Caco-2 (cell line): ENCODE measurements around the gene PLEKHG2. TPM values are rescaled to one million over a fixed set of nuclear protein-coding genes. Genes with fewer than 3 reads are reported as not detected.

ENCODE experiments used
- BruUV-seq: library from RNA; stranded (reverse); fragments of 400-500 nt; replicated peaks from 2 replicates; lab custom pipeline; 2021; lab: Mats Ljungman, UMichigan
- CTCF ChIA-PET: fragments of 300-600 bp; sonication (Branson Sonifier 250); formaldehyde crosslinking; loops from one replicate; lab custom pipeline; 2022; ENCODE audit warnings: antibody characterized with exemption; lab: Charles Lee
- POLR2A ChIA-PET: fragments of 300-600 bp; sonication (Branson Sonifier 250); formaldehyde crosslinking; loops from one replicate; lab custom pipeline; 2022; ENCODE audit warnings: antibody characterized with exemption; lab: Charles Lee
- DNase-seq, 2 experiments: peaks; one replicate each; pipeline versions ENCODE4 v3.0.0 to v3.0.0-alpha.2; 2020 to 2022
- H3K27me3 ChIP-seq: replicated peaks from 2 replicates; pipeline ENCODE4 v1.6.0; 2011; ENCODE audit warnings: low read length; ENCODE audit not compliant: control insufficient read depth, insufficient read depth
- H3K36me3 ChIP-seq: 2 replicates; pipeline ENCODE4 v1.5.1; 2011; ENCODE audit warnings: low read length; ENCODE audit not compliant: control insufficient read depth, insufficient read depth
- H3K4me1 ChIP-seq: fragments of 250-450 bp; sonication (Bioruptor Pico); 2 replicates; pipeline ENCODE4 v1.5.1; 2020; ENCODE audit warnings: mild to moderate bottlenecking
- H3K4me3 ChIP-seq: 2 replicates; pipeline ENCODE4 v1.5.1; 2011; ENCODE audit warnings: low read depth, mild to moderate bottlenecking, control low read depth, low read length
- H3K9me3 ChIP-seq: fragments of 250-450 bp; sonication (Bioruptor Pico); 2 replicates; pipeline ENCODE4 v1.5.1; 2020; ENCODE audit warnings: mild to moderate bottlenecking, moderate library complexity
- H3K27ac Mint-ChIP-seq: one replicate; pipeline ENCODE4 v1.8.0; 2022; ENCODE audit warnings: mixed read lengths; ENCODE audit not compliant: unreplicated experiment
- H3K27me3 Mint-ChIP-seq: one replicate; pipeline ENCODE4 v1.8.0; 2022; ENCODE audit warnings: mixed read lengths; ENCODE audit not compliant: insufficient read depth, unreplicated experiment
- H3K36me3 Mint-ChIP-seq: one replicate; pipeline ENCODE4 v1.8.0; 2022; ENCODE audit warnings: mild to moderate bottlenecking, mixed read lengths; ENCODE audit not compliant: insufficient read depth, unreplicated experiment
- H3K4me1 Mint-ChIP-seq: one replicate; pipeline ENCODE4 v1.8.0; 2022; ENCODE audit warnings: low read depth, mixed read lengths; ENCODE audit not compliant: unreplicated experiment
- H3K4me3 Mint-ChIP-seq: one replicate; pipeline ENCODE4 v1.8.0; 2022; ENCODE audit warnings: mild to moderate bottlenecking, moderate library complexity, mixed read lengths; ENCODE audit not compliant: unreplicated experiment
- H3K9me3 Mint-ChIP-seq: one replicate; pipeline ENCODE4 v1.8.0; 2022; ENCODE audit warnings: mixed read lengths; ENCODE audit not compliant: unreplicated experiment
- intact Hi-C: fragments of 100-400 bp; cut with micrococcal nuclease; formaldehyde crosslinking; loops from one replicate; pipeline ENCODE4 v1.10.0; 2022; ENCODE audit not compliant: unreplicated experiment
- total RNA-seq: library from RNA; stranded (reverse); gene quantifications from 2 replicates; pipeline ENCODE4 v1.2.3, GENCODE V29; 2022
- TF ChIP-seq, protein P1 (sequence below), 2 experiments: fragments of 200-600 bp in 1 of 2; IDR thresholded peaks; 1 replicate in 1 of 2; 2 replicates in 1 of 2; pipeline versions ENCODE4 v1.5.1 to v1.8.0; 2011 to 2022; ENCODE audit warnings: antibody characterized with exemption in 1 of 2, control low read depth in 1 of 2, inconsistent platforms in 1 of 2, low read depth in 1 of 2, low read length in 1 of 2, mild to moderate bottlenecking in 1 of 2, moderate library complexity in 1 of 2; ENCODE audit not compliant: insufficient read depth in 1 of 2, severe bottlenecking in 1 of 2, unreplicated experiment in 1 of 2

PLEKHG2 gene
- total RNA-seq, 1 experiment from 2014 or later, result 49.8 TPM

DNA sequence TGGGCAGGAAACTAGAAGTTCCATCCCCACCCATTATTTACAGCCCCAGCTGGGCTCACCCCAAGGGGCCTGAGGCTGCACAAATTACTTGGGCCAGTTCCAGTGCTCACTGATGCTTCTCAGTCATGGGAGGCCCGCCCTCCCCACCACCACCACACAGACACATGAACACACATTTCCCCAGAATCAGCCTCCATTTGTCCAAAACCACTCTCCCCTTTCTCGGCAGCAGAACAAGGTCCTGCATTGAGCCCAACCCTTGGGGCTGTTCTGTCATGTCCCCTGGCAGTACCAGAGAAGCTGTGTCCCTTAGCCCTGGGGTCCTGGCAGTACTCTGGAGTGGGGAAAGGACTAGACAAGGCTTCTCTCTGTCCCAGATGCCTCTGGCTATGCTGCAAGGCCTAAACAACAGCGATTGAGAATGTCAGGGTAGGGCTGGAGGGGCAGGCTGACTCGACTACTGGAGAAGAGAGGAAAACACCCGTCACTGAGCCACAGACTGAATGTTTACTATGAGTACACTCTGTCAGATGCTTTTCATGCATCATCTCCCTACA is 48.5 kb upstream of the PLEKHG2 start:
- intact Hi-C loops, result no loop called here
- no peaks in the 10 kb centered on the region for H3K4me1 ChIP-seq
- CTCF ChIA-PET, result interaction anchor here (0.5 kb wide), 1 partner anchor 33 kb away, joined by 3 read pairs; no protein-coding TSS in a partner anchor
- Mint-ChIP-seq H3K4me3 (no peak overlapping the region), H3K36me3 (peaks cover 39% of the 10 kb centered on the region), H3K9me3 (no peaks in the 10 kb centered on the region), H3K27ac (no peak overlapping the region), H3K4me1 (no peaks in the 10 kb centered on the region), H3K27me3 (no peaks in the 10 kb centered on the region)
- H3K9me3 ChIP-seq, result no peaks in the 10 kb centered on the region
- TF ChIP-seq, protein P1, sequence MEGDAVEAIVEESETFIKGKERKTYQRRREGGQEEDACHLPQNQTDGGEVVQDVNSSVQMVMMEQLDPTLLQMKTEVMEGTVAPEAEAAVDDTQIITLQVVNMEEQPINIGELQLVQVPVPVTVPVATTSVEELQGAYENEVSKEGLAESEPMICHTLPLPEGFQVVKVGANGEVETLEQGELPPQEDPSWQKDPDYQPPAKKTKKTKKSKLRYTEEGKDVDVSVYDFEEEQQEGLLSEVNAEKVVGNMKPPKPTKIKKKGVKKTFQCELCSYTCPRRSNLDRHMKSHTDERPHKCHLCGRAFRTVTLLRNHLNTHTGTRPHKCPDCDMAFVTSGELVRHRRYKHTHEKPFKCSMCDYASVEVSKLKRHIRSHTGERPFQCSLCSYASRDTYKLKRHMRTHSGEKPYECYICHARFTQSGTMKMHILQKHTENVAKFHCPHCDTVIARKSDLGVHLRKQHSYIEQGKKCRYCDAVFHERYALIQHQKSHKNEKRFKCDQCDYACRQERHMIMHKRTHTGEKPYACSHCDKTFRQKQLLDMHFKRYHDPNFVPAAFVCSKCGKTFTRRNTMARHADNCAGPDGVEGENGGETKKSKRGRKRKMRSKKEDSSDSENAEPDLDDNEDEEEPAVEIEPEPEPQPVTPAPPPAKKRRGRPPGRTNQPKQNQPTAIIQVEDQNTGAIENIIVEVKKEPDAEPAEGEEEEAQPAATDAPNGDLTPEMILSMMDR (IDR thresholded peaks at IDR 0.05; ENCODE audit: insufficient read depth in 1 of 2, low read depth in 1 of 2, low read length in 1 of 2, severe bottlenecking in 1 of 2, unreplicated experiment in 1 of 2), result no peak
- H3K27me3 ChIP-seq, result no peaks in the 10 kb centered on the region
- H3K36me3 ChIP-seq, result peaks cover 7% of the 10 kb centered on the region
- H3K4me3 ChIP-seq, result no peak overlapping the region
- no TSS peak for BruUV-seq
- POLR2A ChIA-PET, result no interaction called here
- no peak for DNase-seq

DNA sequence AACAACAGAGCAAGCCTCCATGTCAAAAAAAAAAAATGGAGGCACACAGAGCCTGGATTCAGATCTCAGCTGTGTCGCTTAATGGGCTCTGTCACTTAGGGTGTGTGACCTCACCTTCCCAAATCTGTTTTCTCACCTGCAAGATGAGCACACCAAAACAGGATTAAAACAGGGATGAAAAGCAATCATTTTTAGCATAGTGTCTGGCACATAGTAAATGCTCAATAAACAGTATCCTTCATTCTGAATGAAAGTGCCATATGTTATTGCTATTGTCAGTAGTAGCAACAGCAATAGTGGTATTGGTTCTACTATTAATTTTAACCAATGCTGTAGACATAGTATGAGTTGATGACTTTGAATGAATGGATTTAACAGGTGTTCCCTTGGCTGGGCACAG is 46.9 kb upstream of the PLEKHG2 start:
- H3K36me3 Mint-ChIP-seq, result peaks cover 39% of the 10 kb centered on the region

DNA sequence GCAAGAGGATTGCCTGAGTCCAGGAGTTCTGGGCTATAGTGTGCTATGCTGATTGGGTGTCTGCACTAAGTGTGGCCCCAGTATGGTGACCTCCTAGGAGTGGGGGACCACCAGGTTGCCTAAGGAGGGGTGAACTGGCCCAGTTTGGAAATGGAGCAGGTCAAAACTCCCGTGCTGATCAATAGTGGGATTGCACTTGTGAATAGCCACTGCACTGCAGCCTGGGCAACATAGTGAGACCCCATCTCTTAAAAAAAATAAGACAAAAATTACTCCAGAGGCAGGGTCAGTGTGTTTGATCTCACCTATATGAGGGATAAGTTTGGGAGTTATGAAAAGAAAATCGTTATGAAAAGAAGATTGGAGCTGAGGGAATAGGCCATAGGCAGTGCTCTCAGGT is 43.3 kb upstream of the PLEKHG2 start:
- no peaks in the 10 kb centered on the region for H3K27me3 Mint-ChIP-seq
- no peak overlapping the region for H3K27ac Mint-ChIP-seq
- no peak overlapping the region for H3K4me3 Mint-ChIP-seq
- Histone ChIP-seq H3K27me3 (no peaks in the 10 kb centered on the region), H3K36me3 (peaks cover 19% of the 10 kb centered on the region), H3K4me3 (no peak overlapping the region), H3K4me1 (no peaks in the 10 kb centered on the region), H3K9me3 (no peaks in the 10 kb centered on the region)
- POLR2A ChIA-PET, result no interaction called here
- no peaks in the 10 kb centered on the region for H3K9me3 Mint-ChIP-seq
- no TSS peak for BruUV-seq
- peaks cover 57% of the 10 kb centered on the region for H3K36me3 Mint-ChIP-seq
- CTCF ChIA-PET, result no interaction called here
- H3K4me1 Mint-ChIP-seq, result no peaks in the 10 kb centered on the region
- intact Hi-C loops, result no loop called here
- DNase-seq, result no peak
- TF ChIP-seq, protein P1 (IDR thresholded peaks at IDR 0.05; ENCODE audit: insufficient read depth in 1 of 2, low read depth in 1 of 2, low read length in 1 of 2, severe bottlenecking in 1 of 2, unreplicated experiment in 1 of 2), result no peak

More for the DNA sequence above, 46.9 kb upstream of the PLEKHG2 start:
- Histone ChIP-seq H3K9me3 (no peaks in the 10 kb centered on the region), H3K27me3 (no peaks in the 10 kb centered on the region), H3K36me3 (peaks cover 10% of the 10 kb centered on the region), H3K4me1 (no peaks in the 10 kb centered on the region), H3K4me3 (no peak overlapping the region)
- H3K27me3 Mint-ChIP-seq, result no peaks in the 10 kb centered on the region
- H3K27ac Mint-ChIP-seq, result no peak overlapping the region
- no peaks in the 10 kb centered on the region for H3K9me3 Mint-ChIP-seq
- no TSS peak for BruUV-seq
- no peaks in the 10 kb centered on the region for H3K4me1 Mint-ChIP-seq
- ChIA-PET POLR2A (interaction anchor here (0.7 kb wide), 1 partner anchor 56 kb away, joined by 6 read pairs; no protein-coding TSS in a partner anchor), CTCF (no interaction called here)
- intact Hi-C loops, result no loop called here
- TF ChIP-seq, protein P1 (IDR thresholded peaks at IDR 0.05; ENCODE audit: insufficient read depth in 1 of 2, low read depth in 1 of 2, low read length in 1 of 2, severe bottlenecking in 1 of 2, unreplicated experiment in 1 of 2), result no peak
- H3K4me3 Mint-ChIP-seq, result no peak overlapping the region
- DNase-seq, result no peak
